Lung (tissue), 12 donors: ENCODE results near the gene DYRK4. TPM values are rescaled to one million over a fixed set of nuclear protein-coding genes. Genes with fewer than 3 reads are reported as not detected.
A peak's percentile ranks its signal among the peaks of the same experiment; 100 is the strongest.

Source experiments
- ATAC-seq: fragments of 200-7000 bp; cut with Tn5 transposase; one replicate; pipeline ENCODE4 v1.9.1; 2020; ENCODE audit warnings: moderate number of reproducible peaks; ENCODE audit not compliant: insufficient read depth, low FRiP score
- DNase-seq, 3 donors: peaks; one replicate each; pipeline ENCODE4 v3.0.0-alpha.2; 2013 to 2017
- H3K27ac ChIP-seq, 2 donors: one replicate each; pipeline ENCODE4 v1.5.1; 2013; ENCODE audit warnings: mild to moderate bottlenecking in 2 of 2, moderate library complexity in 2 of 2, control low read depth in 1 of 2, inconsistent platforms in 1 of 2, low read depth in 1 of 2, low read length in 1 of 2
- H3K27me3 ChIP-seq, 3 donors: one replicate each; pipeline ENCODE4 v1.5.1; 2013; ENCODE audit warnings: low read length in 2 of 3; ENCODE audit not compliant: control insufficient read depth in 3 of 3, insufficient read depth in 3 of 3
- H3K36me3 ChIP-seq, 4 donors: one replicate each; pipeline ENCODE4 v1.5.1; 2013; ENCODE audit warnings: low read length in 4 of 4, mild to moderate bottlenecking in 1 of 4, moderate library complexity in 1 of 4; ENCODE audit not compliant: control insufficient read depth in 4 of 4, insufficient read depth in 4 of 4
- H3K4me1 ChIP-seq, 5 donors: one replicate each; pipeline ENCODE4 v1.5.1; 2013; ENCODE audit warnings: low read length in 5 of 5, mild to moderate bottlenecking in 2 of 5, moderate library complexity in 1 of 5; ENCODE audit not compliant: control insufficient read depth in 5 of 5, insufficient read depth in 5 of 5
- H3K4me3 ChIP-seq: one replicate; pipeline ENCODE4 v1.5.1; 2013; ENCODE audit warnings: mild to moderate bottlenecking, control low read depth, moderate library complexity
- H3K9ac ChIP-seq, 2 donors: one replicate each; pipeline ENCODE4 v1.5.1; 2013; ENCODE audit warnings: low read length in 2 of 2, control low read depth in 1 of 2; ENCODE audit not compliant: insufficient read depth in 1 of 2
- H3K9me3 ChIP-seq, 4 donors: one replicate each; pipeline ENCODE4 v1.5.1; 2013; ENCODE audit warnings: low read length in 3 of 4, mild to moderate bottlenecking in 1 of 4, moderate library complexity in 1 of 4; ENCODE audit not compliant: control insufficient read depth in 4 of 4, insufficient read depth in 3 of 4
- WGBS, 2 donors: extraction: QIAGEN DNeasy Blood & Tissue Kit; methylation state at CpG; one replicate each; pipeline ENCODE4 v1.1.7; 2013; 5-methylcytosine and 5-hydroxymethylcytosine counted together
- polyA plus RNA-seq, 2 donors: library from polyadenylated mRNA; stranded (reverse); fragments of 200-250 nt; gene quantifications; one replicate each; pipeline ENCODE4 v1.2.1, GENCODE V29; 2013
- total RNA-seq, 2 donors: library from RNA; depleted of rRNA in 1 of 2; stranded (reverse); fragments of >200 nt in 1 of 2; gene quantifications; one replicate each; pipeline ENCODE4 v1.2.1, GENCODE V29; 2014 to 2021
- TF ChIP-seq, protein P1 (sequence below): IDR thresholded peaks from 2 replicates; pipeline ENCODE4 v1.5.1; 2012; ENCODE audit warnings: mild to moderate bottlenecking; ENCODE audit errors: control extremely low read depth, extremely low read depth
- donor health status: control.
- donor health status: control.
- donor health status: Bipolar disorder and iron deficiency.
- donor health status: healthy.
- donor health status: DM: yes; HTN: yes; CAD: no.

DYRK4 gene
- total and polyA plus RNA-seq, 4 donors = 27.8 to 80.2 (median 31.3) TPM

DNA sequence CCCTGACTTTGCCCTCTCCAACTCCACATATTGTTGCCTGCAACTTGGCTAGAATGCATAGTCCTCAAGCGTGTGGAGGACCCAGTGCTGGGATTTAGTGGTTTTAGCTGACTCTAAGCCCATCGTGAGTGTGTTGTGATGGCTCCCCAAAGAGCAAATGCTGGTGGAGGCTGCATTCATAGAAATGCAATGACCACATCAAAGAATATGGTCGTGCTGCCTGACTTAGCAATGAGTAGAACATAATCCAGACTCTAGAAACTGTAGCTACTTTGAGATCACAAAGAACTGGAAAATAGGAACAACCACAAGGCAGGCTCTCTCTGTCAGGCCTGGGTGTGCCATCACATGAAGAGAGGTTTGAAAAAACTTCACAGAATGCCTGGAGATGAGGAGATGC lies 1.3 kb downstream of the DYRK4 start:
- ATAC-seq = no peak
- Histone ChIP-seq H3K27me3 (no peaks in the 10 kb centered on the region), H3K4me3 (no peak overlapping the region), H3K9ac (no peak overlapping the region), H3K9me3 (no peaks in the 10 kb centered on the region), H3K4me1 (peaks cover 0 to 8% (median 4%) of the 10 kb centered on the region in 5 donors), H3K36me3 (no peaks in the 10 kb centered on the region), H3K27ac (no peak overlapping the region)
- no peak for DNase-seq
- 85 to 92% methylated on average over 3 of the region's 3 CpGs for WGBS, 2 donors
- TF ChIP-seq, protein P1, sequence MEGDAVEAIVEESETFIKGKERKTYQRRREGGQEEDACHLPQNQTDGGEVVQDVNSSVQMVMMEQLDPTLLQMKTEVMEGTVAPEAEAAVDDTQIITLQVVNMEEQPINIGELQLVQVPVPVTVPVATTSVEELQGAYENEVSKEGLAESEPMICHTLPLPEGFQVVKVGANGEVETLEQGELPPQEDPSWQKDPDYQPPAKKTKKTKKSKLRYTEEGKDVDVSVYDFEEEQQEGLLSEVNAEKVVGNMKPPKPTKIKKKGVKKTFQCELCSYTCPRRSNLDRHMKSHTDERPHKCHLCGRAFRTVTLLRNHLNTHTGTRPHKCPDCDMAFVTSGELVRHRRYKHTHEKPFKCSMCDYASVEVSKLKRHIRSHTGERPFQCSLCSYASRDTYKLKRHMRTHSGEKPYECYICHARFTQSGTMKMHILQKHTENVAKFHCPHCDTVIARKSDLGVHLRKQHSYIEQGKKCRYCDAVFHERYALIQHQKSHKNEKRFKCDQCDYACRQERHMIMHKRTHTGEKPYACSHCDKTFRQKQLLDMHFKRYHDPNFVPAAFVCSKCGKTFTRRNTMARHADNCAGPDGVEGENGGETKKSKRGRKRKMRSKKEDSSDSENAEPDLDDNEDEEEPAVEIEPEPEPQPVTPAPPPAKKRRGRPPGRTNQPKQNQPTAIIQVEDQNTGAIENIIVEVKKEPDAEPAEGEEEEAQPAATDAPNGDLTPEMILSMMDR = no peak

DNA sequence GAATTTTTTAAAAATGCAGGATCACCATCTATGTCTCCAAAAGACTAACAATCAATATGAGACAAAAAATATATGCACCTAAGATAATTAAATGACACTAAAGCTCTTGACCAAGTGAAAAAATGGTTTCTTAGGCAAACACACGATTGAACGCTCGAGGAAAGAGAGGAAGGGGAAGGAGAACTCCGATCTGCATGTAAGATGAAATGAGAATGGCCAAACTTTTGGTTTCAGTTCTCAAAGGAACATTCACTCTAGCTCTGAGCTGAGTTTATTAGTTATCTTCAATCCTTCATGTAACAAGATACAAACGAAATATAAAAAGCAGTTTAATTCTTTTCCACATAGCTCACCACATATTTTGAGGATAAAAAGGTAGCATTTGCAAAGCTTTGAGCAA lies 2.8 kb downstream of the DYRK4 start:
- Histone ChIP-seq H3K36me3 (no peaks in the 10 kb centered on the region), H3K9me3 (no peaks in the 10 kb centered on the region), H3K9ac (no peak overlapping the region), H3K4me3 (no peak overlapping the region), H3K27me3 (no peaks in the 10 kb centered on the region), H3K27ac (no peak overlapping the region), H3K4me1 (peaks cover 0 to 10% (median 4%) of the 10 kb centered on the region in 5 donors)
- ATAC-seq (no peak), DNase-seq (no peak)
- WGBS, 2 donors = 33 to 36% methylated on average over 5 of the region's 5 CpGs
- TF ChIP-seq, protein P1 = no peak

DNA sequence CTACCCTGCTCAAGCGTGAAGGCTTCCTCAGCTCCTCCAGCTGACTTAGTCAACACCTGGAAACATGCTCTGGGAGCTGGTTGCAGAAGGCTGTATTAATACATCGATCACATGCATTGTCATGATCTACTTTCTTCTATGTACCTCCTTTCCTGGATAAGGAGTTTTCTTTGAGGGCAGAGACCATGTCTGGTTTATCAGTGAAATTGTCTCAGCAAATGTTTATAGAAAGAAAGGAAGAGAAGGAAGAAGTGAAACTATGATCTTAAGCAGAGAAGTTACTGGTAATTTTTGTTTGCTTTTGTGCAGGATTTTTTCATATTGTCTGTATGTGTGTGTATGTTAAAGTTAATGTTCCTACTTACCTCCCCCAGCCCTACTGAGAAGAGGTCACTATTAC lies 4.5 kb downstream of the DYRK4 start:
- DNase-seq (no peak), ATAC-seq (no peak)
- TF ChIP-seq, protein P1 = no peak
- Histone ChIP-seq H3K4me3 (no peak overlapping the region), H3K4me1 (peaks cover 0 to 12% (median 4%) of the 10 kb centered on the region in 5 donors), H3K9me3 (no peaks in the 10 kb centered on the region), H3K36me3 (no peaks in the 10 kb centered on the region), H3K27ac (peak overlapping the region in 1 of 2 donors; percentile 45), H3K27me3 (no peaks in the 10 kb centered on the region), H3K9ac (no peak overlapping the region)
- WGBS, 2 donors = 71 to 80% methylated on average over 2 of the region's 2 CpGs
